Calu3 (cell line): ENCODE results near the gene PSMB5. TPM values are rescaled to one million over a fixed set of nuclear protein-coding genes. Genes with fewer than 3 reads are reported as not detected.
A peak's percentile ranks its signal among the peaks of the same experiment; 100 is the strongest.

ENCODE experiments used
- BruUV-seq: library from RNA; stranded (reverse); fragments of 400-500 nt; replicated peaks from 2 replicates; lab custom pipeline; 2021; lab: Mats Ljungman, UMichigan
- CTCF ChIA-PET: fragments of 300-600 bp; sonication (Branson Sonifier 250); formaldehyde crosslinking; loops from one replicate; lab custom pipeline; 2022; ENCODE audit warnings: antibody characterized with exemption; lab: Charles Lee
- DNase-seq: peaks from one replicate; pipeline ENCODE4 v3.0.0; 2022
- H3K27ac Mint-ChIP-seq: one replicate; pipeline ENCODE4 v1.8.0; 2022; ENCODE audit warnings: mixed read lengths; ENCODE audit not compliant: unreplicated experiment
- H3K27me3 Mint-ChIP-seq: one replicate; pipeline ENCODE4 v1.8.0; 2022; ENCODE audit warnings: mixed read lengths; ENCODE audit not compliant: unreplicated experiment
- H3K36me3 Mint-ChIP-seq: one replicate; pipeline ENCODE4 v1.8.0; 2022; ENCODE audit warnings: mild to moderate bottlenecking, moderate library complexity, mixed read lengths; ENCODE audit not compliant: insufficient read depth, unreplicated experiment
- H3K4me1 Mint-ChIP-seq: one replicate; pipeline ENCODE4 v1.8.0; 2022; ENCODE audit warnings: mild to moderate bottlenecking, low read depth, mixed read lengths; ENCODE audit not compliant: unreplicated experiment
- H3K4me3 Mint-ChIP-seq: one replicate; pipeline ENCODE4 v1.8.0; 2022; ENCODE audit warnings: mild to moderate bottlenecking, low read depth, moderate library complexity, mixed read lengths; ENCODE audit not compliant: unreplicated experiment
- H3K9me3 Mint-ChIP-seq: one replicate; pipeline ENCODE4 v1.8.0; 2022; ENCODE audit warnings: low read depth, mixed read lengths; ENCODE audit not compliant: unreplicated experiment
- intact Hi-C: fragments of 100-400 bp; cut with micrococcal nuclease; formaldehyde crosslinking; loops from one replicate; pipeline ENCODE4 v1.10.0; 2022; ENCODE audit not compliant: unreplicated experiment
- total RNA-seq: library from RNA; stranded (reverse); gene quantifications from 2 replicates; pipeline ENCODE4 v1.2.3, GENCODE V29; 2022
- TF ChIP-seq, protein P1 (sequence below): fragments of 200-600 bp; IDR thresholded peaks from one replicate; pipeline ENCODE4 v1.8.0; 2022; ENCODE audit warnings: antibody characterized with exemption; ENCODE audit not compliant: unreplicated experiment

The PSMB5 gene
- total RNA-seq, 1 experiment from 2014 or later, result 121 TPM

DNA sequence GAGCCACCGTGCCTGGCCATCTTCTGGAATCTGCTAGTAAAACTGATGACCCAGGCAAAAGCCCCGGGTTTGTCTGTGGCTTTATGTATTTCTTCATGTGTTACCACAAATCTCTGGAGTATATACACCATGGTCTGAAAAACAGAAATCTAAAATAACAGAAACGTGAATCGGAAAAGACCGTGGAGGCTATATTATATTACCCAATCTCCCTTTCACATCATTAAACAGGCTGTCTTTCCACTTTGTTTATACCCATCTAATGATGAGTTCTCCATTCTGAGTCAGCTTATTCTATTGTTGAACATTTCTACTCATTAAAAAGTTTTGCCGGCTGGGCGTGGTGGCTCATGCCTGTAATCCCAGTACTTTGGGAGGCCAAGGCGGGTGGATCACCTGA lies 42.8 kb downstream of the PSMB5 start:
- no peaks in the 10 kb centered on the region for H3K4me1 Mint-ChIP-seq
- BruUV-seq, result no TSS peak
- H3K9me3 Mint-ChIP-seq, result no peaks in the 10 kb centered on the region
- TF ChIP-seq, protein P1, sequence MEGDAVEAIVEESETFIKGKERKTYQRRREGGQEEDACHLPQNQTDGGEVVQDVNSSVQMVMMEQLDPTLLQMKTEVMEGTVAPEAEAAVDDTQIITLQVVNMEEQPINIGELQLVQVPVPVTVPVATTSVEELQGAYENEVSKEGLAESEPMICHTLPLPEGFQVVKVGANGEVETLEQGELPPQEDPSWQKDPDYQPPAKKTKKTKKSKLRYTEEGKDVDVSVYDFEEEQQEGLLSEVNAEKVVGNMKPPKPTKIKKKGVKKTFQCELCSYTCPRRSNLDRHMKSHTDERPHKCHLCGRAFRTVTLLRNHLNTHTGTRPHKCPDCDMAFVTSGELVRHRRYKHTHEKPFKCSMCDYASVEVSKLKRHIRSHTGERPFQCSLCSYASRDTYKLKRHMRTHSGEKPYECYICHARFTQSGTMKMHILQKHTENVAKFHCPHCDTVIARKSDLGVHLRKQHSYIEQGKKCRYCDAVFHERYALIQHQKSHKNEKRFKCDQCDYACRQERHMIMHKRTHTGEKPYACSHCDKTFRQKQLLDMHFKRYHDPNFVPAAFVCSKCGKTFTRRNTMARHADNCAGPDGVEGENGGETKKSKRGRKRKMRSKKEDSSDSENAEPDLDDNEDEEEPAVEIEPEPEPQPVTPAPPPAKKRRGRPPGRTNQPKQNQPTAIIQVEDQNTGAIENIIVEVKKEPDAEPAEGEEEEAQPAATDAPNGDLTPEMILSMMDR, result no peak
- intact Hi-C loops, result no loop called here
- H3K36me3 Mint-ChIP-seq, result peaks cover 11% of the 10 kb centered on the region
- H3K27me3 Mint-ChIP-seq, result no peaks in the 10 kb centered on the region
- H3K4me3 Mint-ChIP-seq, result no peak overlapping the region
- DNase-seq, result no peak
- no peak overlapping the region for H3K27ac Mint-ChIP-seq
- CTCF ChIA-PET, result no interaction called here

DNA sequence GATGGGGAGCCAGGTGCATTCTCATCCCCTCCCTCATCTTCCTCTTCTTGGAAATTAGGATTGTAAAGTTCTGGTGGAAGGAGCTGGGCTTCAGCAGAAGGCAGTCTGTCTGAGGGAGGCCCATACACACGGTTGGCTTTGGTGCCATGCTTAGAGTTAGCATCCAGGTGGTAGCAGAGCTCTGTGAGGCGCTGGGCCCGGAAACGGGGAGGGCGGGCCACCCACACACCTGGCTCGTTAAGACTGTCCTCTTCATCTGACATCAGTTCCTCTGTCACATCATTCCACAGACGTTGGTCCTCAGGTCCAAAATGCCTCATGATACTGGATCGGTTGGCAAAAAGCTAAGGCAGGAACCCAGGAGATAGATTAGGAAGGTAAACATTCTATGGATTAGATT lies 47.4 kb downstream of the PSMB5 start:
- peaks cover 12% of the 10 kb centered on the region for H3K36me3 Mint-ChIP-seq
- CTCF ChIA-PET, result interaction anchor here (0.7 to 1.7 kb wide), 10 partner anchors 13 to 82 kb away, joined by 3 to 46 read pairs (median 8); partner anchors contain the start of genes CDH24 and PRMT5
- H3K4me1 Mint-ChIP-seq, result no peaks in the 10 kb centered on the region
- H3K27me3 Mint-ChIP-seq, result no peaks in the 10 kb centered on the region
- no peaks in the 10 kb centered on the region for H3K9me3 Mint-ChIP-seq
- no TSS peak for BruUV-seq
- no peak for DNase-seq
- no peak overlapping the region for H3K4me3 Mint-ChIP-seq
- H3K27ac Mint-ChIP-seq, result no peak overlapping the region
- TF ChIP-seq, protein P1, result no peak
- intact Hi-C loops, result loop anchor here (2.0 kb wide), 1 partner anchor 70 kb away; the partner anchor contains the start of gene CDH24

DNA sequence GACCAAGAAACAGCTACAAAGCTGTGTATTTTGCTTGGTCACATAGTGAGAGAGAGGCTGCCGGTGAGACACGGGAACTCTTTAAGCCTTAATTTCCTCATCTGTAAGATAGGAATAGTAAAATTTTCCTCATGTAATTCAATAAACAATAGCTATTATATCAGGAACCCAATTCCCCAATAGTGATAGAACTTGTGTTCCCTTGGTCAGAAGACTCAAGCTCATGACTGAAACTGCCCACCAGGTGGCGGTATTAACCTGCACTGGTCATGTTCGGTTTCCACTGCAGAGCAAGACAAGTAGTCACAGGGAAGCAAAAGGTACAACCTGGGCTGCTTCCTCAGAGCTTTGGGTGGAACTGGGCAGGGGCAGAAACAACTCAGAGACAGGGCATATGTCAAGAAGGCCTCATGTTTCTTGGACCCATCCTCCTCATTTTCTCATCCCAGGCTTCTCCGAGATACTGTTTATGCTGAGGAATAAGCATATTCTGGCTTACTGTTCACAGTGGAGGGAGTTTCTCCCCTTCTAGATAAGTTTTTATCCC lies 48.1 kb downstream of the PSMB5 start:
- BruUV-seq, result no TSS peak
- DNase-seq, result peak; percentile 87
- TF ChIP-seq, protein P1, result peak; percentile 50
- H3K9me3 Mint-ChIP-seq, result no peaks in the 10 kb centered on the region
- CTCF ChIA-PET, result interaction anchor here (0.6 to 1.7 kb wide), 23 partner anchors 9 to 201 kb away, joined by 3 to 46 read pairs (median 5); partner anchors contain the start of genes CDH24, HAUS4 and PRMT5
- H3K4me3 Mint-ChIP-seq, result no peak overlapping the region
- intact Hi-C loops, result loop anchor here (2.0 kb wide), 1 partner anchor 70 kb away; the partner anchor contains the start of gene CDH24
- no peak overlapping the region for H3K27ac Mint-ChIP-seq
- no peaks in the 10 kb centered on the region for H3K27me3 Mint-ChIP-seq
- no peaks in the 10 kb centered on the region for H3K4me1 Mint-ChIP-seq
- peaks cover 9% of the 10 kb centered on the region for H3K36me3 Mint-ChIP-seq

DNA sequence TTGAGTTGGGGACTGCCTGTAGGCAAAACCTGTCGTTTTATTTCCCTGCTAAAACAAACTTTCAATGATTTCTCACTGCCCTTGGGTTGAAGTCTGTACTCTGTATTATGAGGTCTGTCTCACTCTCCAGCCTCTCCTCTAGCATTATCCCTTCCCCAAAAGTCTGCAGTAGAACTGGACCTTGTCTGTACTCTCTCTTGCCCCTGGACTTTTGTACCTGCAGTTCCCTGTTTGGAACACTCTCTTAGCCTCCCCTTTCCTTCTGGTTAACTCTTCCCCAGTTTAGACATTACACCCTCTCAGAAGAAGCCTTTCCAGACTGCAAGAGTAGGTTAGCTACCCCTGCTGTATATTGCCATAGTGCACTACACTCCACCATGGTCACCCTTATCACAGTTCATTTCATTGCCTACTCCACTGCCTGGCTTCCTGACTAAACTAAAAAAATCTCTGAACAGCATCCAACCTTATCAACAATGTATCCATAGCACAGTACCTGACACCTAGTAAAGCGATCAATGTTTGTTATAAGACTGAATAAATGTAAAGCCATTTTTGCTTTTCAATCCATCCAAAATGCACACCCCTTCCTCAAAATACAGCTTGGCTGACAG lies 48.7 kb downstream of the PSMB5 start:
- BruUV-seq, result no TSS peak
- CTCF ChIA-PET, result interaction anchor here (0.6 to 1.7 kb wide), 21 partner anchors 8 to 201 kb away, joined by 3 to 46 read pairs (median 5); partner anchors contain the start of genes CDH24, HAUS4 and PRMT5
- Mint-ChIP-seq H3K36me3 (peaks cover 9% of the 10 kb centered on the region), H3K27ac (no peak overlapping the region), H3K4me3 (no peak overlapping the region), H3K4me1 (no peaks in the 10 kb centered on the region), H3K27me3 (no peaks in the 10 kb centered on the region), H3K9me3 (no peaks in the 10 kb centered on the region)
- TF ChIP-seq, protein P1, result no peak
- intact Hi-C loops, result loop anchor here (2.0 kb wide), 1 partner anchor 71 kb away; the partner anchor contains the start of gene CDH24
- no peak for DNase-seq
